Keratinocyte (primary cell): ENCODE data around the gene SPSB2. TPM values are rescaled to one million over a fixed set of nuclear protein-coding genes. Genes with fewer than 3 reads are reported as not detected.
"Not testable (repeated sequence)": the region's sequence is repeated elsewhere in the genome, so short reads cannot be mapped to it uniquely, and the experiment has no call there.

Source experiments
- DNase-seq: peaks from one replicate; pipeline ENCODE4 v3.0.0-alpha.2; 2011; ENCODE audit warnings: low read depth, missing footprints, low spot score
- FAIRE-seq: peaks from 2 replicates; lab custom pipeline; 2011; peaks lifted over from hg19 to GRCh38; lab: Jason Lieb, UNC
- H2AFZ ChIP-seq: 2 replicates; pipeline ENCODE4 v1.6.0; 2012; ENCODE audit warnings: low read length, control low read depth, inconsistent platforms; ENCODE audit not compliant: control insufficient read depth
- H3K27ac ChIP-seq: 2 replicates; pipeline ENCODE4 v1.5.1; 2011; ENCODE audit warnings: low read length; ENCODE audit not compliant: control insufficient read depth, insufficient read depth
- H3K27me3 ChIP-seq: 3 replicates; pipeline ENCODE4 v1.6.0; 2011; ENCODE audit warnings: low read length; ENCODE audit not compliant: control insufficient read depth, insufficient read depth; ENCODE audit errors: extremely low read depth
- H3K36me3 ChIP-seq, 2 experiments: 2 replicates in 1 of 2; 3 replicates in 1 of 2; pipeline ENCODE4 v1.5.1; 2011; ENCODE audit warnings: low read length in 2 of 2, mild to moderate bottlenecking in 1 of 2; ENCODE audit not compliant: control insufficient read depth in 2 of 2, insufficient read depth in 2 of 2; ENCODE audit errors: extremely low read depth in 1 of 2
- H3K4me1 ChIP-seq: 3 replicates; pipeline ENCODE4 v1.5.1; 2011; ENCODE audit warnings: low read length; ENCODE audit not compliant: control insufficient read depth, insufficient read depth; ENCODE audit errors: extremely low read depth
- H3K4me2 ChIP-seq: 3 replicates; pipeline ENCODE4 v1.6.0; 2011; ENCODE audit warnings: low read depth, low read length; ENCODE audit not compliant: control insufficient read depth, insufficient read depth; ENCODE audit errors: extremely low read depth
- H3K4me3 ChIP-seq, 3 experiments: fragments of 200-600 bp in 1 of 3; sonication (generic) in 1 of 3; 2 replicates in 2 of 3; 3 replicates in 1 of 3; pipeline ENCODE4 v1.5.1; 2011 to 2016; ENCODE audit warnings: low read length in 3 of 3, mild to moderate bottlenecking in 3 of 3, control low read depth in 2 of 3, inconsistent platforms in 1 of 3, low read depth in 1 of 3, mixed read lengths in 1 of 3, mixed run types in 1 of 3, moderate library complexity in 1 of 3; ENCODE audit not compliant: control insufficient read depth in 2 of 3, insufficient read depth in 2 of 3; ENCODE audit errors: extremely low read depth in 1 of 3
- H3K79me2 ChIP-seq: 2 replicates; pipeline ENCODE4 v1.6.0; 2012; ENCODE audit warnings: low read length; ENCODE audit not compliant: control insufficient read depth, insufficient read depth
- H3K9ac ChIP-seq: 3 replicates; pipeline ENCODE4 v1.6.0; 2011; ENCODE audit warnings: low read length; ENCODE audit not compliant: control insufficient read depth, insufficient read depth; ENCODE audit errors: extremely low read depth
- H3K9me1 ChIP-seq: 3 replicates; pipeline ENCODE4 v1.6.0; 2011; ENCODE audit warnings: low read length; ENCODE audit not compliant: control insufficient read depth, insufficient read depth; ENCODE audit errors: extremely low read depth
- H3K9me3 ChIP-seq: 2 replicates; pipeline ENCODE4 v1.5.1; 2012; ENCODE audit warnings: low read depth, low read length; ENCODE audit not compliant: control insufficient read depth
- H4K20me1 ChIP-seq: 3 replicates; pipeline ENCODE4 v1.6.0; 2011; ENCODE audit warnings: low read length; ENCODE audit not compliant: control insufficient read depth, insufficient read depth; ENCODE audit errors: extremely low read depth
- EZH2 ChIP-seq: IDR thresholded peaks from one replicate; pipeline ENCODE4 v1.6.1; 2012; ENCODE audit warnings: inconsistent platforms, mild to moderate bottlenecking, low read length, moderate library complexity
- dilution Hi-C: fragments of 300-500 bp; cut with MboI; formaldehyde crosslinking; loops from one replicate; pipeline ENCODE4 v1.7.0; 2020; ENCODE audit warnings: low sequenced_read_pairs; ENCODE audit not compliant: extremely low pct_ligation_motif_present
- polyA plus RNA-seq, 5 experiments: library from polyadenylated mRNA; depleted of rRNA in 3 of 5; stranded (reverse) in 3 of 5; stranded (forward) in 1 of 5; unstranded in 1 of 5; fragments of >200 nt; gene quantifications; 1 replicate in 1 of 5; 2 replicates in 3 of 5; 3 replicates in 1 of 5; pipeline versions ENCODE4 v1.2.1 to v1.2.3, GENCODE V29; 2011 to 2012; ENCODE audit warnings: missing spikeins in 2 of 5, low read depth in 1 of 5, low replicate concordance in 1 of 5
- TF ChIP-seq, protein P1 (sequence below), 3 experiments: IDR thresholded peaks in 1 of 3; conservative IDR thresholded peaks in 1 of 3; optimal IDR thresholded peaks in 1 of 3; 2 replicates in 2 of 3; 3 replicates in 1 of 3; pipeline versions ENCODE3 to v1.5.1; 2011; ENCODE audit warnings: low read length in 3 of 3, mild to moderate bottlenecking in 3 of 3, moderate library complexity in 2 of 3, control low read depth in 1 of 3, inconsistent platforms in 1 of 3; ENCODE audit not compliant: insufficient read depth in 2 of 3; ENCODE audit errors: extremely low read depth in 1 of 3

Gene SPSB2
- polyA plus RNA-seq, 1 donor (not counting 4 experiments of a cell fraction or from before 2014, with no cell fraction given): 4.9 TPM

DNA sequence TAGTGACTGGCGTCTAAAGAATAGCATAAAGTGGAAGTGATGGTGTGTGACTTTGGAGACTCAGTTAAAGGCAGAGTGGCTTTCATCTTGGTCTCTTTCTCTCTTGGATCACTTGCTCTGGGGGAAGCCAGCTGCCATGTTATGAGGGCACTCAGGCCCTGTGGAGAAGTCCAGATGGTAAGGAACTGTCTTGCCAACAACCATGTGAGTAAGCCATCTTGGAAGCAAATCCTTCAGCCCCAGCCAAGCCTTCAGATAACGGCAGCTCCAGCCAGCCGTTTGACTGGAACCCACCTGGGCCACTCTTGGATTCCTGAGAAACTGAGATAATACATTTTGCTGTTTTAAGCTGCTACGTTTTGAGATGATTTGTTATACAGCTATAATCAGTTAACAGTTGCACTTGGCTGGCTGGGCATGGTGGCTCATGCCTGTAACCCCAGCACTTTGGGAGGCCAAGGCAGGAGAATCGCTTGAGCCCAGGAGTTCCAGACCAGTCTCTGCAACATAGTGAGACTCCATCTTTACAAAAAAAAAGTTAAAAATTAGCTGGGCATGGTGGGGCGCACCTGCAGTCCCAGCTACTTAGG is 23.8 kb upstream of the SPSB2 start:
- H3K4me2 ChIP-seq: no peak overlapping the region
- H3K36me3 ChIP-seq: no peaks in the 10 kb centered on the region
- dilution Hi-C loops: no loop called here
- no peaks in the 10 kb centered on the region for H3K27me3 ChIP-seq
- DNase-seq: no peak
- H3K9me1 ChIP-seq: no peaks in the 10 kb centered on the region
- FAIRE-seq: no peak
- TF ChIP-seq EZH2: no peak
- TF ChIP-seq, protein P1, sequence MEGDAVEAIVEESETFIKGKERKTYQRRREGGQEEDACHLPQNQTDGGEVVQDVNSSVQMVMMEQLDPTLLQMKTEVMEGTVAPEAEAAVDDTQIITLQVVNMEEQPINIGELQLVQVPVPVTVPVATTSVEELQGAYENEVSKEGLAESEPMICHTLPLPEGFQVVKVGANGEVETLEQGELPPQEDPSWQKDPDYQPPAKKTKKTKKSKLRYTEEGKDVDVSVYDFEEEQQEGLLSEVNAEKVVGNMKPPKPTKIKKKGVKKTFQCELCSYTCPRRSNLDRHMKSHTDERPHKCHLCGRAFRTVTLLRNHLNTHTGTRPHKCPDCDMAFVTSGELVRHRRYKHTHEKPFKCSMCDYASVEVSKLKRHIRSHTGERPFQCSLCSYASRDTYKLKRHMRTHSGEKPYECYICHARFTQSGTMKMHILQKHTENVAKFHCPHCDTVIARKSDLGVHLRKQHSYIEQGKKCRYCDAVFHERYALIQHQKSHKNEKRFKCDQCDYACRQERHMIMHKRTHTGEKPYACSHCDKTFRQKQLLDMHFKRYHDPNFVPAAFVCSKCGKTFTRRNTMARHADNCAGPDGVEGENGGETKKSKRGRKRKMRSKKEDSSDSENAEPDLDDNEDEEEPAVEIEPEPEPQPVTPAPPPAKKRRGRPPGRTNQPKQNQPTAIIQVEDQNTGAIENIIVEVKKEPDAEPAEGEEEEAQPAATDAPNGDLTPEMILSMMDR (optimal IDR thresholded peaks at IDR 0.05 in 1 of 3, IDR thresholded peaks at IDR 0.05 in 1 of 3, conservative IDR thresholded peaks at IDR 0.05 in 1 of 3; ENCODE audit: extremely low read depth in 1 of 3, insufficient read depth in 2 of 3, low read length in 3 of 3): no peak
- no peak overlapping the region for H3K9ac ChIP-seq
- no peaks in the 10 kb centered on the region for H3K4me1 ChIP-seq
- no peaks in the 10 kb centered on the region for H3K9me3 ChIP-seq
- H4K20me1 ChIP-seq: no peaks in the 10 kb centered on the region
- no peak overlapping the region for H2AFZ ChIP-seq
- no peak overlapping the region for H3K27ac ChIP-seq
- no peaks in the 10 kb centered on the region for H3K79me2 ChIP-seq
- H3K4me3 ChIP-seq: no peak overlapping the region

DNA sequence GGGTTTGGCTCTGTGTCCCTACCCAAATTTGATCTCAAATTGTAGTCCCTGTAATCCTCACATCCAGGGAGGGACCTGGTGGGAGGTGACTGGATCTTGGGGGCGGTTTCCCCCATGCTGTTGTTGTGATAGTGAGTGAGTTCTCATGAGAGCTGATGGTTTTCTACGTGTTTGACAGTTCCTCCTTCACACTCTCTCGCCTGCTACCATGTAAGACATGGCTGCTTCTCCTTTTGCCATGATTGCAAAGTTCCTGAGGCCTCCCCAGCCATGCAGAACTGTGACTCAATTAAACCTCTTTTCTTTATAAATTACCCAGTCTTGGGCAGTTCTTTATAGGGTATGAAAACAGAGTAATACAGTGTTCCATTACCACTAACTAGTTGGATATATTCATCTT is 21.2 kb upstream of the SPSB2 start:
- no peak overlapping the region for H2AFZ ChIP-seq
- no peak for FAIRE-seq
- no peaks in the 10 kb centered on the region for H3K79me2 ChIP-seq
- H3K4me2 ChIP-seq: no peak overlapping the region
- no peak for DNase-seq
- peaks cover 10% of the 10 kb centered on the region for H3K4me1 ChIP-seq
- TF ChIP-seq, protein P1 (optimal IDR thresholded peaks at IDR 0.05 in 1 of 3, IDR thresholded peaks at IDR 0.05 in 1 of 3, conservative IDR thresholded peaks at IDR 0.05 in 1 of 3; ENCODE audit: extremely low read depth in 1 of 3, insufficient read depth in 2 of 3, low read length in 3 of 3): no peak
- no peak for TF ChIP-seq EZH2
- H4K20me1 ChIP-seq: no peaks in the 10 kb centered on the region
- H3K9me1 ChIP-seq: no peaks in the 10 kb centered on the region
- dilution Hi-C loops: no loop called here
- no peaks in the 10 kb centered on the region for H3K36me3 ChIP-seq
- H3K4me3 ChIP-seq: no peak overlapping the region
- no peaks in the 10 kb centered on the region for H3K27me3 ChIP-seq
- H3K9me3 ChIP-seq: no peaks in the 10 kb centered on the region
- no peak overlapping the region for H3K9ac ChIP-seq
- no peak overlapping the region for H3K27ac ChIP-seq

DNA sequence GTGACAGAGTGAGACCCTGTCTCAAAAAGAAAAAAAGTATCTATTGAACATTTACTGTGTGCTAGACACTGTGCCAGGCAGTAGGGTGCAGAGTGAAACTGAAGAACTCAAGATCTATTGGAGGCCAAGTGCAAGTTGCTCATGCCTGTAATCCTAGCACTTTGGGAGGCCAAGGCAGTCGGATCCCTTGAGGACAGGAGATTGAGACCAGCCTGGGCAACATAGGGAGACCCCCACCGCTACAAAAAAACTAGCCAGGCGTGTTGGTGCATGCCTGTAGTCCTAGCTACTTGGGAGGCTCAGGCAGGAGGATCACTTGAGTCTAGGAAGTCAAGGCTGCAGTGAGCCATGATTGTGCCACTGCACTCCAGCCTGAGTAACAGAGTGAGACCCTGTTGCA is 19.6 kb upstream of the SPSB2 start:
- H3K27ac ChIP-seq, H3K79me2 ChIP-seq, H3K9ac ChIP-seq, H3K27me3 ChIP-seq, H3K36me3 ChIP-seq, dilution Hi-C loops, H3K9me3 ChIP-seq, FAIRE-seq, H3K4me3 ChIP-seq, H4K20me1 ChIP-seq, DNase-seq, H2AFZ ChIP-seq, H3K4me2 ChIP-seq, H3K9me1 ChIP-seq: not testable (repeated sequence)
- peaks cover 10% of the 10 kb centered on the region for H3K4me1 ChIP-seq
